Measurements from ENCODE around the gene SPOCK2. TPM values are rescaled to one million over a fixed set of nuclear protein-coding genes. Genes with fewer than 3 reads are reported as not detected.

Gene SPOCK2
- total and polyA plus RNA-seq, 2 of the 4 experiments (the other 2 are of a cell fraction) = 0.02 TPM; not detected in 1

DNA sequence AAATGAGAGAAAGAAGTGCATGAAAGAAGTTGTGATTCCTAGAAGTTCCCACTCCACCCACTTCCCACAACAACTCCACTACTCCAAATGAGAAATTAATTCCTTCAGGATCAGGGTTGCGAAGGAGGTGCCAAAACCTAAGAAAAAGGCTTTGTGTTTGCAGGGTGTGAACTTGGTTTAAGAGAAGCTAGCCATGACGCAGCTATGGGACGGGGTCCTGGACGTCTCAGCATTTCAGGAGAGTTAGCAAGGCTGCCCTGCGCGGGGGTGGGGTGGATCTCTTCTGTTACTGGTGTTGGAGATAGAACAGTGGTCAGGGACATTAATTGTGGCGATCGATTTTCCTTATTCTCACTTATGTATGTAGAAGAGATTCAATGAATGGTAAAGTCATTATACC is 63.0 kb downstream of the SPOCK2 start:
- Histone ChIP-seq H4K5ac (ENCODE audit: low read depth, low read length) (no peak overlapping the region), H3K23ac (ENCODE audit: low read depth, low read length) (no peak overlapping the region), H2BK20ac (ENCODE audit: low read depth, low read length) (no peak overlapping the region), H3K9ac (ENCODE audit: low read depth, low read length) (no peak overlapping the region), H4K8ac (ENCODE audit: low read depth in 2 of 2, low read length in 2 of 2) (no peak overlapping the region), H2AFZ (replicated peaks; ENCODE audit: low read length, poor library complexity) (no peak overlapping the region), H3K4me1 (ENCODE audit: control insufficient read depth, insufficient read depth, low read length) (peaks cover 12% of the 10 kb centered on the region; the same call in 1 of the 2 replicates), H4K20me1 (ENCODE audit: insufficient read depth, low read length) (no peaks in the 10 kb centered on the region), H3K18ac (ENCODE audit: low read depth, low read length) (no peak overlapping the region), H3K4me2 (ENCODE audit: low read depth, low read length) (no peak overlapping the region), H3K56ac (ENCODE audit: extremely low read depth, insufficient read depth, low read length) (no peak overlapping the region), H3K9me1 (ENCODE audit: insufficient read depth, low read length) (no peaks in the 10 kb centered on the region; the same call in 1 of the 2 replicates), H3K14ac (replicated peaks; ENCODE audit: low read depth, low read length) (no peak overlapping the region), H3K27ac (ENCODE audit: insufficient read depth, low read length) (no peak overlapping the region), H3K4ac (ENCODE audit: low read depth, low read length) (no peak overlapping the region), H2AK5ac (ENCODE audit: low read depth, low read length) (no peak overlapping the region), H2BK120ac (ENCODE audit: low read depth, low read length) (no peak overlapping the region), H2BK15ac (ENCODE audit: low read depth, low read length) (no peak overlapping the region), H2AK9ac (replicated peaks; ENCODE audit: low read depth, low read length, poor library complexity) (no peak overlapping the region), H3K9me3 (ENCODE audit: control insufficient read depth, insufficient read depth, low read length) (no peaks in the 10 kb centered on the region), H4K91ac (ENCODE audit: insufficient read depth, low read depth, low read length) (no peak overlapping the region), H3K27me3 (ENCODE audit: control insufficient read depth, insufficient read depth, low read length) (peaks cover 7% of the 10 kb centered on the region), H3K36me3 (ENCODE audit: control insufficient read depth, insufficient read depth, low read length) (no peaks in the 10 kb centered on the region), H2BK5ac (ENCODE audit: low read depth, low read length, poor library complexity, severe bottlenecking) (no peak overlapping the region), H3K4me3 (ENCODE audit: insufficient read depth, low read depth, low read length) (no peak overlapping the region), H3K79me1 (ENCODE audit: low read depth in 1 of 2, low read length in 2 of 2) (no peaks in the 10 kb centered on the region)
- intact Hi-C loops (cut with micrococcal nuclease) (no loop called here), in situ Hi-C loops (cut with MboI; ENCODE audit: low sequenced_read_pairs) (no loop called here), dilution Hi-C loops (cut with HindIII; ENCODE audit: low sequenced_read_pairs, unreplicated experiment) (no loop called here)
- TF ChIP-seq, protein P1, sequence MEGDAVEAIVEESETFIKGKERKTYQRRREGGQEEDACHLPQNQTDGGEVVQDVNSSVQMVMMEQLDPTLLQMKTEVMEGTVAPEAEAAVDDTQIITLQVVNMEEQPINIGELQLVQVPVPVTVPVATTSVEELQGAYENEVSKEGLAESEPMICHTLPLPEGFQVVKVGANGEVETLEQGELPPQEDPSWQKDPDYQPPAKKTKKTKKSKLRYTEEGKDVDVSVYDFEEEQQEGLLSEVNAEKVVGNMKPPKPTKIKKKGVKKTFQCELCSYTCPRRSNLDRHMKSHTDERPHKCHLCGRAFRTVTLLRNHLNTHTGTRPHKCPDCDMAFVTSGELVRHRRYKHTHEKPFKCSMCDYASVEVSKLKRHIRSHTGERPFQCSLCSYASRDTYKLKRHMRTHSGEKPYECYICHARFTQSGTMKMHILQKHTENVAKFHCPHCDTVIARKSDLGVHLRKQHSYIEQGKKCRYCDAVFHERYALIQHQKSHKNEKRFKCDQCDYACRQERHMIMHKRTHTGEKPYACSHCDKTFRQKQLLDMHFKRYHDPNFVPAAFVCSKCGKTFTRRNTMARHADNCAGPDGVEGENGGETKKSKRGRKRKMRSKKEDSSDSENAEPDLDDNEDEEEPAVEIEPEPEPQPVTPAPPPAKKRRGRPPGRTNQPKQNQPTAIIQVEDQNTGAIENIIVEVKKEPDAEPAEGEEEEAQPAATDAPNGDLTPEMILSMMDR (conservative IDR thresholded peaks at IDR 0.05; ENCODE audit: low read depth, low read length) = no peak
- no peak for TF ChIP-seq MAFK (IDR thresholded peaks at IDR 0.05; ENCODE audit: low read depth, low read length)
- no peak for TF ChIP-seq MAZ (IDR thresholded peaks at IDR 0.05; ENCODE audit: borderline replicate concordance, low read depth, low read length)
- TF ChIP-seq, protein P2, sequence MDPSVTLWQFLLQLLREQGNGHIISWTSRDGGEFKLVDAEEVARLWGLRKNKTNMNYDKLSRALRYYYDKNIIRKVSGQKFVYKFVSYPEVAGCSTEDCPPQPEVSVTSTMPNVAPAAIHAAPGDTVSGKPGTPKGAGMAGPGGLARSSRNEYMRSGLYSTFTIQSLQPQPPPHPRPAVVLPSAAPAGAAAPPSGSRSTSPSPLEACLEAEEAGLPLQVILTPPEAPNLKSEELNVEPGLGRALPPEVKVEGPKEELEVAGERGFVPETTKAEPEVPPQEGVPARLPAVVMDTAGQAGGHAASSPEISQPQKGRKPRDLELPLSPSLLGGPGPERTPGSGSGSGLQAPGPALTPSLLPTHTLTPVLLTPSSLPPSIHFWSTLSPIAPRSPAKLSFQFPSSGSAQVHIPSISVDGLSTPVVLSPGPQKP (IDR thresholded peaks at IDR 0.05; ENCODE audit: borderline replicate concordance, low read depth, low read length) = no peak
- no peak for TF ChIP-seq MXI1 (IDR thresholded peaks at IDR 0.05; ENCODE audit: borderline replicate concordance, low read depth, low read length)
- BruUV-seq (replicated peaks) = no TSS peak
- ChIA-PET POLR2A (ENCODE audit: unreplicated experiment) (no interaction called here), CTCF (no interaction called here)
- DNase-seq (no peak), ATAC-seq (ENCODE audit: low read depth) (no peak)
- 100% methylated on average over 2 of the region's 8 CpGs; no CpG with 5 or more reads in 1 of the 2 experiments for WGBS, 2 experiments (ENCODE audit: extremely low coverage in 2 of 2, insufficient read length in 1 of 2)
